Measurements from ENCODE around the gene TMEM242. TPM values are rescaled to one million over a fixed set of nuclear protein-coding genes. Genes with fewer than 3 reads are reported as not detected.

TMEM242 gene
- total RNA-seq, 1 donor from 2014 or later, result 9.9 TPM

DNA sequence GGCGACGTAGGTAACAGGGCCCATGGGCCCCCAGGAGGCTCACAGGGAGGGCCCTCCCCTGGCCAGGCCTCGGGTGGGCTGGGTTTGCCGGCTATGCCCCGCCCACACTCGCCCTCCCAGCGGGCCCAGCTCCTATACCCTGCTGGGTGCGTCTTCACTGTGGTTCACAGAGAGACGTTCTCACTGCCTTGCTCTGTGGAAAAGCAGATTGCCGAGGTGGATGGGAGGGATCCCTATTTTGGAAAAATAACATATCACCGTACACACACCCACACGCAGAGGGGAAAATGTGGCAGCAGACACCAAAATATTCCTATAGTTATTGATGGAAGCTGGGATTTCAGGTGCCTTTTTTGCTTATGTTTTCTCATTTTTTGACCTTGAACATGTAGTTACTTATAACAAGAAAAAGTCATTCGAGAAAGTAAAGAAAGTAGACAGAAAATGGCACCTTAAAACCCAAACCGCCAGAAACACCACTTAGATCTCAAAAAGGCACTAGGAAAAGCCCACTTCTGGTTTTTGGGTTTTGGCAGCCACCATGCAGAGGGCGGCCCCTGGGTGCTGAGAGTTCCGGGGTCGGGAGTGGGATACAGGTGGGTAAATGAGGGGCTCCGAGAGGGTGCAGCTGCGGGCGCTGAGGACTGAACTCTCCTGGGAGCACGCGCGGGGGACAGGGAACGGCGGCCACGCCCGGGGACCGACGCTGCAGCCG lies 49.4 kb downstream of the TMEM242 start:
- H3K36me3 ChIP-seq, result no peaks in the 10 kb centered on the region
- H3K27ac ChIP-seq, result peak overlapping the region; percentile 73
- H3K27me3 ChIP-seq, result no peaks in the 10 kb centered on the region
- TF ChIP-seq, protein P1, sequence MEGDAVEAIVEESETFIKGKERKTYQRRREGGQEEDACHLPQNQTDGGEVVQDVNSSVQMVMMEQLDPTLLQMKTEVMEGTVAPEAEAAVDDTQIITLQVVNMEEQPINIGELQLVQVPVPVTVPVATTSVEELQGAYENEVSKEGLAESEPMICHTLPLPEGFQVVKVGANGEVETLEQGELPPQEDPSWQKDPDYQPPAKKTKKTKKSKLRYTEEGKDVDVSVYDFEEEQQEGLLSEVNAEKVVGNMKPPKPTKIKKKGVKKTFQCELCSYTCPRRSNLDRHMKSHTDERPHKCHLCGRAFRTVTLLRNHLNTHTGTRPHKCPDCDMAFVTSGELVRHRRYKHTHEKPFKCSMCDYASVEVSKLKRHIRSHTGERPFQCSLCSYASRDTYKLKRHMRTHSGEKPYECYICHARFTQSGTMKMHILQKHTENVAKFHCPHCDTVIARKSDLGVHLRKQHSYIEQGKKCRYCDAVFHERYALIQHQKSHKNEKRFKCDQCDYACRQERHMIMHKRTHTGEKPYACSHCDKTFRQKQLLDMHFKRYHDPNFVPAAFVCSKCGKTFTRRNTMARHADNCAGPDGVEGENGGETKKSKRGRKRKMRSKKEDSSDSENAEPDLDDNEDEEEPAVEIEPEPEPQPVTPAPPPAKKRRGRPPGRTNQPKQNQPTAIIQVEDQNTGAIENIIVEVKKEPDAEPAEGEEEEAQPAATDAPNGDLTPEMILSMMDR (IDR thresholded peaks at IDR 0.05), result no peak
- DNase-seq (no peak), ATAC-seq (peak; percentile 49)
- peak overlapping the region; percentile 69 for H3K4me3 ChIP-seq
- no peaks in the 10 kb centered on the region for H3K9me3 ChIP-seq
- H3K4me1 ChIP-seq, result peaks cover 13% of the 10 kb centered on the region
- intact Hi-C loops (cut with DNase I), result no loop called here

DNA sequence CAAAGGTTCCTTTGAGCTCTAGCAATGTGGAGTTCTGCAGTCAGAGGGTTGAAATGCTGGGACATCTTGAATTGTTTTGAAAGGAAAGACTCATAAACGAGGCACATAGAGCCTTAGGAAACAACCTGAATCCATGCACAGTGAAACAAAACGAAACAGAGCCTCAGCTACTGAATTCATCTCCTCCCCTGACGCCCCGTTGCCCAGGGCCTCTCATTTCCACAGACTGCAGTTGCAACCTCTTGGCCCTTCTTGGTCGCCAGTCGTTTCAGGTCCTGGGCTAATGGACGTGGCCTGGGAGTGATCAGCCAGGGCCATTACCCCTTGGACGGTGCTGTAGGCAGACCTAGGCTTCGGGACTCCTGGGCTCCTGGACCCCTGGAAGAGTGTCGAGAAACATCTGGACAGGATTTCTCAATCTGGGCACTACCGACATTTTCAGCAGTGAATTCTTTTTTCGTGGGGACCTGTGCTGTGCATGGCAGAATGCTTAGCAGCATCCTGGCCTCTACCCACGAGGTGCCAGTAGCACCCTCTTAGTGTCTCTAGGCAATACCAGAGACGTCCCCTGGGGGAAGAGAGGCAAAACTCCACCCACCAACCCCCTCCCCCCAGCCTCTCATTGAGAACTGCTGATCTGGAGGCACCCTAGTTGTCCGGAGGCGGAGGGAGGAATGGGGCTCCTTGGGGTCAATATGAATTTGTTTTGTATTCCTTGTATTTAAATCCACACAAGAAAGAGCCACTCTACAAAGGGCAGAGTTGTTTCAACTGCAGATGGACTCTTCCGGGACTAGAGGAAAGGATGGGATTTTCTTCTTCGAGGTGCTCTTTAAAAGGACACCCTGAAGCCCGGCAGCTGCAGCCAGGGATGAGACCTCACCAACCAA lies 50.2 kb downstream of the TMEM242 start:
- no peak overlapping the region for H3K27ac ChIP-seq
- no peaks in the 10 kb centered on the region for H3K27me3 ChIP-seq
- no peaks in the 10 kb centered on the region for H3K9me3 ChIP-seq
- TF ChIP-seq, protein P1 (IDR thresholded peaks at IDR 0.05), result no peak
- intact Hi-C loops (cut with DNase I), result no loop called here
- H3K4me3 ChIP-seq, result no peak overlapping the region
- ATAC-seq (no peak), DNase-seq (no peak)
- H3K36me3 ChIP-seq, result no peaks in the 10 kb centered on the region
- peaks cover 19% of the 10 kb centered on the region for H3K4me1 ChIP-seq

DNA sequence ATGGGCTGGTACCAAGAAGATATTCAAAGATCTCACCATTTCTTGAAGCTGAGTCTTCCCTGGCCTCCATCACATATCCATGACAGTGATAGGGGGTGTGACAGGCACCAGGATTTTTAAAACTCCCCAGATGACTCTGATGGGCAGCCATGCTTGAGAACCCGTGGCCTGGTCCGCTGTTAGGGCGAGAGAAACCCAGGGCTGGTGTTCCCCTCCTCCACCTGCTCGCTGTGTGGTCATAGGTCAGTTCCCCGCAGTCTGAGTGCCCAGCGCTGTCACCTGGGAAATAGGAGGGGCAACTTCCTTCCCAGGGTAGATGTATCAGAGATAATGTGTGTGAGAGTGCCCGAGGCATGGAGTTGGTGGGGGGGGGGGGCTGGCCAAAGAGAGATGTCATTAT lies 50.9 kb downstream of the TMEM242 start:
- peaks cover 19% of the 10 kb centered on the region for H3K4me1 ChIP-seq
- intact Hi-C loops (cut with DNase I), result no loop called here
- no peak for ATAC-seq
- H3K9me3 ChIP-seq, result no peaks in the 10 kb centered on the region
- no peak overlapping the region for H3K27ac ChIP-seq
- H3K36me3 ChIP-seq, result no peaks in the 10 kb centered on the region
- no peak overlapping the region for H3K4me3 ChIP-seq
- no peak for DNase-seq
- TF ChIP-seq, protein P1 (IDR thresholded peaks at IDR 0.05), result no peak
- no peaks in the 10 kb centered on the region for H3K27me3 ChIP-seq

DNA sequence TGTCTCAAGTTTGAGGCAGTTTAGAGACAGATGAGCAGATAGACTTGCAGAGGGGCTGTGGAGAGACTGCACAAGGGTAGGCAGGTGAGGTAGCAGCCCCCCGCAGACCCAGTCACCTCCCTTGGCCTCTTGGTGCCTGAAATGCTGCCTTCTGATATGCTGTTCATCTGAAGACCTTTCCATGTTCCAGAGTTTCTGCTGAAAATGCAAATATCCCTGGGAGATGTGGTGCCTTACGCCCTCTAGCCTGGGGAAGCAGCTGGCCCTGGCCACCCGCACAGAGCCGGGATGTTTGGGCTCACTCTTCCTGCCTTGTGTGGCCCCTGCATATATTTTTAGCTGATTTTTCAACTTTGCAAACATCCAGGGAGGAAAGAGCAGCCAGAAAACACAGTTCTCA lies 51.4 kb downstream of the TMEM242 start:
- TF ChIP-seq, protein P1 (IDR thresholded peaks at IDR 0.05), result no peak
- DNase-seq, result no peak
- Histone ChIP-seq H3K9me3 (no peaks in the 10 kb centered on the region), H3K27me3 (no peaks in the 10 kb centered on the region), H3K4me1 (peaks cover 19% of the 10 kb centered on the region), H3K27ac (no peak overlapping the region), H3K36me3 (no peaks in the 10 kb centered on the region), H3K4me3 (no peak overlapping the region)
- ATAC-seq, result no peak
- intact Hi-C loops (cut with DNase I), result no loop called here

DNA sequence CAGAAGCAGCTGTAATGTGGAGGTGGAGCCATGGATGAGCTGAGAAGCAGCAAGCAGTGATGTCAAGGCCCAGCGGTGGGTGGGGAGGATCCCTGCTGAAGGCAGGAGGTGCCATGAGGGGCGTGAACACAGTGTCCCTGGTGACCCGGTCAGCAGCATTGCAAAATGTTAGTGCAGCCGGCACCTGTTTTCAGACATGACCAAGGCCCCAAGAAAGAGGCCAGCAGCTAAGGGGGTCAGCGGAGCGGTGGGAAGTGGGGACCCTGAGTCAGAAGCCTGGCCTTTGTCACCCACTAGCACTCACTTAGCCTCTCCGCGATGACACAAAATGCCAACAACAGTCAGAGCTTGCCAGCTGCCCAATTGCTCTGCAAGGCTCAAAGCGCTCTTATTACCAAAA lies 51.9 kb downstream of the TMEM242 start:
- H3K4me1 ChIP-seq, result peaks cover 19% of the 10 kb centered on the region
- H3K4me3 ChIP-seq, result no peak overlapping the region
- no peak overlapping the region for H3K27ac ChIP-seq
- intact Hi-C loops (cut with DNase I), result no loop called here
- no peaks in the 10 kb centered on the region for H3K9me3 ChIP-seq
- ATAC-seq (no peak), DNase-seq (no peak)
- TF ChIP-seq, protein P1 (IDR thresholded peaks at IDR 0.05), result no peak
- H3K36me3 ChIP-seq, result no peaks in the 10 kb centered on the region
- no peaks in the 10 kb centered on the region for H3K27me3 ChIP-seq

Measured in upper lobe of right lung (tissue), 1 donor.